ENCODE measurements around the gene MGLL. TPM values are rescaled to one million over a fixed set of nuclear protein-coding genes. Genes with fewer than 3 reads are reported as not detected.

Gene MGLL
- total RNA-seq, 1 donor from 2014 or later: 0.97 TPM

- peaks cover 15% of the 10 kb centered on the region for H3K4me1 Mint-ChIP-seq (ENCODE audit: unreplicated experiment)
- no peak for TF ChIP-seq CTCF (IDR thresholded peaks at IDR 0.05; ENCODE audit: unreplicated experiment)
- no peaks in the 10 kb centered on the region for H3K36me3 Mint-ChIP-seq (ENCODE audit: low read depth, unreplicated experiment)
- H3K27me3 Mint-ChIP-seq (ENCODE audit: unreplicated experiment): peaks cover 5% of the 10 kb centered on the region
- no peaks in the 10 kb centered on the region for H3K9me3 Mint-ChIP-seq (ENCODE audit: unreplicated experiment)
- no peak for DNase-seq (ENCODE audit: low spot score)
- H3K4me3 Mint-ChIP-seq (ENCODE audit: unreplicated experiment): no peak overlapping the region
- H3K27ac Mint-ChIP-seq (ENCODE audit: unreplicated experiment): no peak overlapping the region
Measured at GRCh38 chr3:127732879-127733350, 89.4 kb downstream of the MGLL start.

GRCh38 chr3:127732303-127732702, 90.0 kb downstream of the MGLL start:
- Mint-ChIP-seq H3K36me3 (ENCODE audit: low read depth, unreplicated experiment) (no peaks in the 10 kb centered on the region), H3K27ac (ENCODE audit: unreplicated experiment) (no peak overlapping the region), H3K4me3 (ENCODE audit: unreplicated experiment) (no peak overlapping the region), H3K9me3 (ENCODE audit: unreplicated experiment) (no peaks in the 10 kb centered on the region), H3K4me1 (ENCODE audit: unreplicated experiment) (peaks cover 15% of the 10 kb centered on the region), H3K27me3 (ENCODE audit: unreplicated experiment) (peaks cover 5% of the 10 kb centered on the region)
- TF ChIP-seq CTCF (IDR thresholded peaks at IDR 0.05; ENCODE audit: unreplicated experiment): no peak
- DNase-seq (ENCODE audit: low spot score): no peak

DNA sequence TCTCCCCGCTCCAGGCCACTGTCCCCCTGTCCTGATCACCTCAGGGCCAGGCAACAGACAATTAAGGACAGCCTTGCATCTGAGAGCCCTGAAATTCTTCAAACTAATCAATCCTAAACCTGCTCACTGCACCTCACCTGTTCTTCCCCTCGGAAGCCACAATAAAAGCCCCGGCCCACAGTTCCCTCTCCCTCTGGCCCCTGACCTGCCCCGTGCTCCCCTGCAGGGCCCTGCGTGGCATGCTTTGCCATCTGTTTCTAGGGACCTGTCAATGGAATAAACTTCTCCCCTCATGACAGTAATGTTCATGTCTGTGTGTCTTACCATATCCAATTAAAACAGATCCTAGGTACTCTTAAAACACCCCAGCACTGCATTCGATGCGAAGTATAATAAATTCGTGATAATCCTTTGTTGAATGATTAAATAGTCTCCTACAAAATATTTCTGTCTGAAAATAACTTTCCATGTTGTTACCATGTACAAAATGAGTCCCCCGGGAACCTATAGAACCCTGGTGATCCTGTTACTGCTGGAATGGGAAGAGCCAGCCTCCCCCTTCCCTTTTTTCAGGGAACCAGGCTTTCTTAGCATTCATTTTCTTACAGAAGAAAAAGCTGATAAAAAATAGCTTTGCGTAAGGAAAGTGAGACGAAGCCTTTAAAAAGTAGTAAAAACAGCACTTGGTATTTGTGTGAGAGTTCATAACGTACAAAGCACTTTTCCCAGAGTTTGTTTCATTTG, 90.6 kb downstream of the MGLL start:
- Mint-ChIP-seq H3K4me3 (ENCODE audit: unreplicated experiment) (no peak overlapping the region), H3K4me1 (ENCODE audit: unreplicated experiment) (peaks cover 20% of the 10 kb centered on the region)

DNA sequence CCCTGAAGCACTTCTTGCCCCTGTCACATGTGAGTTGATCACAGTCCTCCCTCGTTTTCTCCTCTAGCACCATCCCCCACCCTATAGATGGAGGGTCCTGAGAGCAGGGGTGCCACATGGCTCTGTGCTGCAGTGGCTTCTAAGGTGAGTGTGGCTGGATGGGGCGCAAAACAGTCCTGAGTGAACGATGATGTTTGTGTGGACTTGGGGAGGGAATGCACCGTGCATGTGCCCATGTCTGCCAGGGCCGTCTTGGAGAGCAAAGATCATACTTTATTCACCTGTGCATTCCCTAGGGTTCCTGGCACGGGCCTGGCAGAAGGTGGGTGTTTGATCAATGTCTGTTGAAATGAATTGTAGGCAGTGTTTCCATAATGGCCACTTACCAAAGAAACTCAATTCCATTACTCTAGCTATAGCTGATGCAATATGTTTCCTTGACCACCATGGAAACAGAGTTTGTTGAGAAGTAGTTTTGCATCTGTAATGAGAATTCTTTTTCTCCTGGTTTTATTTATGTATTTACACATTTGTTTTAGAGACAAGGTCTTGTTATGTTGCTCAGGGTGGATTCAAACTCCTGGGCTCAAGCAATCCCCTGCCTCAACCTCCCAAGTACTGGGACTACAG, 91.5 kb downstream of the MGLL start:
- Mint-ChIP-seq H3K27ac (ENCODE audit: unreplicated experiment) (no peak overlapping the region), H3K9me3 (ENCODE audit: unreplicated experiment) (no peaks in the 10 kb centered on the region), H3K27me3 (ENCODE audit: unreplicated experiment) (peaks cover 4% of the 10 kb centered on the region), H3K4me1 (ENCODE audit: unreplicated experiment) (peaks cover 20% of the 10 kb centered on the region), H3K36me3 (ENCODE audit: low read depth, unreplicated experiment) (no peaks in the 10 kb centered on the region), H3K4me3 (ENCODE audit: unreplicated experiment) (no peak overlapping the region)
- TF ChIP-seq CTCF (IDR thresholded peaks at IDR 0.05; ENCODE audit: unreplicated experiment): no peak
- no peak for DNase-seq (ENCODE audit: low spot score)

More for the DNA sequence above, 90.6 kb downstream of the MGLL start:
- no peak for DNase-seq (ENCODE audit: low spot score)
- no peak overlapping the region for H3K27ac Mint-ChIP-seq (ENCODE audit: unreplicated experiment)
- H3K36me3 Mint-ChIP-seq (ENCODE audit: low read depth, unreplicated experiment): no peaks in the 10 kb centered on the region
- TF ChIP-seq CTCF (IDR thresholded peaks at IDR 0.05; ENCODE audit: unreplicated experiment): no peak
- no peaks in the 10 kb centered on the region for H3K9me3 Mint-ChIP-seq (ENCODE audit: unreplicated experiment)
- H3K27me3 Mint-ChIP-seq (ENCODE audit: unreplicated experiment): peaks cover 5% of the 10 kb centered on the region

GRCh38 chr3:127730171-127730570, 92.1 kb downstream of the MGLL start:
- Mint-ChIP-seq H3K36me3 (ENCODE audit: low read depth, unreplicated experiment) (peaks cover 4% of the 10 kb centered on the region), H3K9me3 (ENCODE audit: unreplicated experiment) (no peaks in the 10 kb centered on the region), H3K27me3 (ENCODE audit: unreplicated experiment) (peaks cover 4% of the 10 kb centered on the region), H3K4me1 (ENCODE audit: unreplicated experiment) (peaks cover 15% of the 10 kb centered on the region), H3K27ac (ENCODE audit: unreplicated experiment) (no peak overlapping the region), H3K4me3 (ENCODE audit: unreplicated experiment) (no peak overlapping the region)
- TF ChIP-seq CTCF (IDR thresholded peaks at IDR 0.05; ENCODE audit: unreplicated experiment): no peak
- no peak for DNase-seq (ENCODE audit: low spot score)
